SH-SY5Y (cell line): ENCODE data around the gene CASKIN2.

Experiments used
- GATA2 ChIP-seq: IDR thresholded peaks from 2 replicates; pipeline ENCODE4 v1.6.1; 2011; ENCODE audit warnings: mild to moderate bottlenecking, low read depth, low read length
- GATA3 ChIP-seq: IDR thresholded peaks from 2 replicates; pipeline ENCODE4 v1.6.1; 2011; ENCODE audit warnings: low read depth, mild to moderate bottlenecking, low read length, moderate library complexity

CASKIN2 gene

GRCh38 chr17:75552425-75553294, 37.3 kb upstream of the CASKIN2 start:
- no peak for TF ChIP-seq GATA2
- TF ChIP-seq GATA3: no peak

- TF ChIP-seq GATA3: no peak
- TF ChIP-seq GATA2: no peak
These were observed 35.9 kb upstream of the CASKIN2 start for GRCh38 chr17:75551266-75551665.

- TF ChIP-seq GATA2 (no peak), GATA3 (no peak)
These were observed 34.8 kb upstream of the CASKIN2 start for GRCh38 chr17:75550139-75550465.

- TF ChIP-seq GATA2 (no peak), GATA3 (no peak)
These were observed 34.2 kb upstream of the CASKIN2 start for GRCh38 chr17:75549246-75550138.

- TF ChIP-seq GATA2 (no peak), GATA3 (no peak)
These were observed 33.5 kb upstream of the CASKIN2 start for GRCh38 chr17:75548813-75549212.

- no peak for TF ChIP-seq GATA3
- TF ChIP-seq GATA2: no peak
These were observed 31.8 kb upstream of the CASKIN2 start for GRCh38 chr17:75547091-75547490.

- TF ChIP-seq GATA3 (no peak), GATA2 (no peak)
These were observed 30.8 kb upstream of the CASKIN2 start for GRCh38 chr17:75546181-75546580.

- no peak for TF ChIP-seq GATA3
- no peak for TF ChIP-seq GATA2
These were observed 28.9 kb upstream of the CASKIN2 start for GRCh38 chr17:75544250-75544649.

GRCh38 chr17:75542728-75543336, 27.5 kb upstream of the CASKIN2 start:
- no peak for TF ChIP-seq GATA2

GRCh38 chr17:75542229-75542628, 26.9 kb upstream of the CASKIN2 start:
- TF ChIP-seq GATA3 (no peak), GATA2 (no peak)

GRCh38 chr17:75540923-75541503, 25.7 kb upstream of the CASKIN2 start:
- TF ChIP-seq GATA3 (no peak), GATA2 (no peak)

- TF ChIP-seq GATA2: no peak
- TF ChIP-seq GATA3: no peak
These were observed 24.8 kb upstream of the CASKIN2 start for GRCh38 chr17:75539967-75540729.

GRCh38 chr17:75536366-75536765, 21.0 kb upstream of the CASKIN2 start:
- TF ChIP-seq GATA3 (no peak), GATA2 (no peak)

GRCh38 chr17:75535871-75536270, 20.5 kb upstream of the CASKIN2 start:
- TF ChIP-seq GATA2: no peak
- TF ChIP-seq GATA3: no peak
